Stimulated activated CD4-positive, alpha-beta T cell treated with anti-CD3 and anti-CD28 coated beads, Interleukin-1b, Interleukin-23, amount 100 ng/mL, for 4 hours (primary cell): ENCODE measurements around the gene GPR139.

Experiments used
- DNase-seq, 2 donors: peaks; one replicate each; pipeline ENCODE4 v3.0.0-alpha.2; 2020; ENCODE audit warnings: low read depth in 2 of 2

Gene GPR139

GRCh38 chr16:20073203-20074098, at the start of gene GPR139:
Gene GPR139, minus strand, starts transcription at chr16:20073890. Its CDS starts 274 bp downstream, at chr16:20073616.
- DNase-seq, result no peak

- no peak for DNase-seq
These were observed 48.3 kb upstream of the GPR139 start for GRCh38 chr16:20122011-20122410.

GRCh38 chr16:20114356-20114755, 40.7 kb upstream of the GPR139 start:
- DNase-seq, result no peak

- no peak for DNase-seq
These were observed 37.5 kb upstream of the GPR139 start for GRCh38 chr16:20111143-20111542.

- no peak for DNase-seq
These were observed 33.4 kb upstream of the GPR139 start for GRCh38 chr16:20107083-20107482.

GRCh38 chr16:20104563-20105183, 31.0 kb upstream of the GPR139 start:
- no peak for DNase-seq

GRCh38 chr16:20102521-20102920, 28.8 kb upstream of the GPR139 start:
- DNase-seq, result no peak

GRCh38 chr16:20102021-20102420, 28.3 kb upstream of the GPR139 start:
- no peak for DNase-seq

GRCh38 chr16:20099375-20099774, 25.7 kb upstream of the GPR139 start:
- no peak for DNase-seq

- DNase-seq, result no peak
These were observed 20.5 kb upstream of the GPR139 start for GRCh38 chr16:20094157-20094556.

GRCh38 chr16:20089246-20089965, 15.7 kb upstream of the GPR139 start:
- DNase-seq, result no peak

- DNase-seq, result no peak
These were observed 11.0 kb upstream of the GPR139 start for GRCh38 chr16:20084624-20085226.

GRCh38 chr16:20079106-20079505, 5.4 kb upstream of the GPR139 start:
- no peak for DNase-seq

- no peak for DNase-seq
These were observed 1.6 kb upstream of the GPR139 start for GRCh38 chr16:20075243-20075642.

GRCh38 chr16:20074099-20074991, 655 bp upstream of the GPR139 start:
- no peak for DNase-seq

GRCh38 chr16:20072874-20073202, 852 bp downstream of the GPR139 start:
- DNase-seq, result no peak

- no peak for DNase-seq
These were observed 1.4 kb downstream of the GPR139 start for GRCh38 chr16:20072146-20072873.

GRCh38 chr16:20064931-20065330, 8.8 kb downstream of the GPR139 start:
- no peak for DNase-seq

- DNase-seq, result no peak
These were observed 9.2 kb downstream of the GPR139 start for GRCh38 chr16:20064520-20064919.

- no peak for DNase-seq
These were observed 12.6 kb downstream of the GPR139 start for GRCh38 chr16:20061132-20061531.

- DNase-seq, result no peak
These were observed 17.3 kb downstream of the GPR139 start for GRCh38 chr16:20056436-20056835.
